ENCODE results near the gene CHD8.
"Not testable (repeated sequence)": the region's sequence is repeated elsewhere in the genome, so short reads cannot be mapped to it uniquely, and the experiment has no call there.

DNA sequence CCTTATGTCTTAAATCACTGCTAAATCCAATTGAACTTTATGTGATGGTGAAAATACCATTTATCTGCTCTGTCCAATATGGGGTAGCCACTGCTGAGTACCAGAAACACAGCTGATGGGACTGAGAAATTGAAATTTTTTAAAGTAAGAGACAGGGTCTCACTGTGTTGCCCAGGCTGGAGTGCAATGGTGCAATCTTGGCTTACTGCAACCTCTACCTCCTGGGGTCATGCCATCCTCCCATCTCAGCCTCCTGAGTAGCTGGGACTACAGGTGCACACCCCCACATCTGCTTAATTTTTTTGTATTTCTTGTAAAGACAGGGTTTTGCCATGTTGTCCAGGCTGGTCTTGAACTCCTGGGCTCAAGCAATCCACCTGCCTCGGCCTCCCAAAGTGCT is 83.1 kb downstream of the CHD8 start:
- TF ChIP-seq RNF2 (conservative IDR thresholded peaks at IDR 0.05; ENCODE audit: low read depth); ZBTB7B (CRISPR knock-in tag; IDR thresholded peaks at IDR 0.05); MYC (CRISPR knock-in tag; IDR thresholded peaks at IDR 0.05; ENCODE audit: borderline replicate concordance); KAT7 (CRISPR knock-in tag; IDR thresholded peaks at IDR 0.05; ENCODE audit: borderline replicate concordance); RFX1 (IDR thresholded peaks at IDR 0.05); RAD21 (CRISPR knock-in tag; IDR thresholded peaks at IDR 0.05): not testable (repeated sequence)
- TF ChIP-seq, protein P1, sequence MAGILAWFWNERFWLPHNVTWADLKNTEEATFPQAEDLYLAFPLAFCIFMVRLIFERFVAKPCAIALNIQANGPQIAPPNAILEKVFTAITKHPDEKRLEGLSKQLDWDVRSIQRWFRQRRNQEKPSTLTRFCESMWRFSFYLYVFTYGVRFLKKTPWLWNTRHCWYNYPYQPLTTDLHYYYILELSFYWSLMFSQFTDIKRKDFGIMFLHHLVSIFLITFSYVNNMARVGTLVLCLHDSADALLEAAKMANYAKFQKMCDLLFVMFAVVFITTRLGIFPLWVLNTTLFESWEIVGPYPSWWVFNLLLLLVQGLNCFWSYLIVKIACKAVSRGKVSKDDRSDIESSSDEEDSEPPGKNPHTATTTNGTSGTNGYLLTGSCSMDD (CRISPR knock-in tag; IDR thresholded peaks at IDR 0.05): not testable (repeated sequence)
